ENCODE data around the gene TKT. TPM values are rescaled to one million over a fixed set of nuclear protein-coding genes. Genes with fewer than 3 reads are reported as not detected.
A peak's percentile ranks its signal among the peaks of the same experiment; 100 is the strongest.

Gene TKT
- total RNA-seq, 2 experiments from 2014 or later: 285 to 287 TPM

DNA sequence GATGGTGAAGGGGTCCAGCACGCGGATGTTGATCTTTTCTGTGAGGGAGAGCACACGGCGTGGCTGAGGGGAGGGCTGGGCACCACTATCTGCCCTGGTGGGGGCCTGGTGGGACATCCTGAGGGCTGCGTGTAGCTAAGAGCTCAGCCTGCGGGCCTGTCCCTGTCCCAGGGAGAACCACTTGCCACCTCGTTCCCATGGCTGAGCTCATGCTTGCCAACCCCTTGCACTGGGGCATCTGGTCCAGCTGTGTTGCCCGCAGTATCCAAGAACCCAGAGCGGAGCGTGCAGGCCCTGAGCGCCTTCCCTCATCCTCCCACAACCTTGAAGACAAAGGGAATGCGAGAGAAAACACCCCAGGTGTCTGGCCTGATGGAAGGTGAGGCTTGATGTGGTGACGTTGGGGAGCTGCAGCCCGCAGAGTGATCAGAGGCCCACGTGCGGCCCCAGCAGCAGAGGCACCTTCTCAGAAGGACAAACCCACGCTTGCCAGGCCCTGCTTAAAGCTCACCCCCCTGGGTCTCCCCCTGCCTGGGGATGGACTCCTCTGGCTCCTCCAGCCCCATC lies 28.9 kb downstream of the TKT start:
- H3K9me3 Mint-ChIP-seq: no peaks in the 10 kb centered on the region
- H3K36me3 Mint-ChIP-seq: peaks cover 15% of the 10 kb centered on the region
- H3K4me3 Mint-ChIP-seq: no peak overlapping the region
- H3K4me1 Mint-ChIP-seq: no peaks in the 10 kb centered on the region
- H3K27me3 Mint-ChIP-seq: no peaks in the 10 kb centered on the region
- no peak overlapping the region for H3K27ac Mint-ChIP-seq
- no peak for DNase-seq

DNA sequence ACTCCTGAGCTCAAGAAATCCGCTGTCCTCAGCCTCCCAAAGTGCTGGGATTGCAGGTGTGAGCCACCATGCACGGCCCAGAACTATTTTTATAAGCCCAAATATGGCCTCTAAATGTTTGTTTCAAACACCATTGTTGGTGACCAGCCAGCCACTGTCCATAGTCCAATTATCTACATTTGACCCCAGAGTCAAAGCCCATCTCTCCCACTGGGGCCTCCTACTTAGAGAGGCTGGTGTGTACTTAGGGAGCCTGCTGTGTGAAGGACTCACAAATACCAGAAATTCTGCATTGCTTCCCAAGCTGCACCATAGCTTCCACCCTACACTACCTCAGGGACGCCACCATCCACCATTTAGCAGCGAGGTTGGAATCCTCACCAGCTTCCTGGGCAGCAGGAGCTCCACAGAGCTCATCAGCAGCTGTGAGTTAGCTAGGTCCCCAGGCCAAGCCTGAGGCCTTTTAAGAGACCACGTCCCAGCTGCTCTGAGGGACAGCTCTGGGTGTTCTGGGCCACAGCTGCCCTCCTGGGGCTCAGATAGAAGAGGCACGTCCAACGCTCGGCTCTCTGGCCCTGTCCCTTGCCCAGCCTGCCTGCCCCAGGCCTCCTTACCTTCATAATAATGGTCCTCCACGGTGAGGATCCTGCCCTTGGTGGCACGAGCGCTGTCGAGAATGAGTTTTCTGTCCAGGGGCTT lies 29.5 kb downstream of the TKT start:
- Mint-ChIP-seq H3K9me3 (no peaks in the 10 kb centered on the region), H3K27ac (no peak overlapping the region), H3K36me3 (peaks cover 15% of the 10 kb centered on the region), H3K4me1 (no peaks in the 10 kb centered on the region), H3K27me3 (no peaks in the 10 kb centered on the region), H3K4me3 (no peak overlapping the region)
- no peak for DNase-seq

DNA sequence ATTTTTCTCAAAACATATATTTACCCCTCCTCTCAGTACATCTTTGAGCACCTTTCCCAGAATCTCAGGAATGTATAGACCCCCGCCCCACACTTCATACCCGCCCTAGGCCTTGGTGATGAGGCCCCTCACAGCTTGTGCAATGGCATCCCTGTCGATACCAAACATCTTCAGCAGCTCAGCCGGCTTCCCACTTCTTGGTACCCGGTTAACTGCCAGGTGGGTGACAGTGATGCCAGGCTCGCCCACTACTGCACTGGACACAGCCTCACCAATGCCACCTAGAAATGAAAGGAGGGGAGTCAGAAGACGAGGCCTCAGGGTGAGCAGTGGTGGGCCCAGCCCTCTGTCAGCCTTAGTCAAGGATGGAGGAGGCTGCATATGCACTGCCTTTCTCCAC lies 30.2 kb downstream of the TKT start:
- Mint-ChIP-seq H3K9me3 (no peaks in the 10 kb centered on the region), H3K4me3 (no peak overlapping the region), H3K4me1 (no peaks in the 10 kb centered on the region), H3K27ac (no peak overlapping the region), H3K27me3 (no peaks in the 10 kb centered on the region), H3K36me3 (peaks cover 15% of the 10 kb centered on the region)
- DNase-seq: no peak

DNA sequence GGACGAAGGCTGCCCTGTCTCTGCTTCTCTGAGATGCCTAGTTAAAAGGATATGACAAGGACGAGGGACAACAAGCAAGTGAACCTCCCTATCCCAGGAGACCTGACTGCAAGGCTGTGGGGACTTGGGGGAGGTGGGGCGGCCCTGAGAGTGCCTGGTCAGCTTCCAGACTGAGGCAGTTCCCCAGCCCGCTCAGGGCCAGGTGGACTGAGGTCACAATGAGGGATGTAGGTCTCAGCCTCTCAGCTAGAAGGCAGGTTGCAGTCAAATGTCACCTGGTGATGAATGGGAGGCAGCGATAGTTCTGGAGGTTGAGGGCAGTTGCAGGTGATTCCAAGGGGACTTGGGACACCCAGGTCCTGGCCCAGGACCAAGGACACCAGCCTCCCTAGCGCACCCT lies 30.6 kb downstream of the TKT start:
- H3K27ac Mint-ChIP-seq: no peak overlapping the region

DNA sequence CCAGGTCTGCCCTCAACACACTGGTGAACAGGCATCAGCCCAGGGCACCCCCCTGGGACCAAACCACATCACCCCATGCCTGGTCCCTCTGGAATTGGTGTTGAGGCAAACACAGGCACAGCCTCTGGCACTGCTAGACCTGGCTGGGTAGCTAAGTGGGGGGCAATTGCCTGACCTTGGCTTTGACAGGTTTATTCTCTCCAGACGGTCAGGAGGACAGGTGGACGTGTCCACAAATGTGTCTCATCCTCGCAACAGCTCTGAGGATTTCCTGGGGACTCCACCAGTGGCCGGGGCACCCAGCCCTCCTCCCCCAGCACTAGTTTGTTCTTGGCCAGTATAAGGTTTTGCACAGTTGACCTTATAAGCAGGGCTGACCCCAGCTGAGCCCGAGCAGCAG lies 31.3 kb downstream of the TKT start:
- no peaks in the 10 kb centered on the region for H3K4me1 Mint-ChIP-seq
- DNase-seq: no peak
- H3K36me3 Mint-ChIP-seq: peaks cover 12% of the 10 kb centered on the region
- no peaks in the 10 kb centered on the region for H3K27me3 Mint-ChIP-seq
- H3K27ac Mint-ChIP-seq: no peak overlapping the region
- H3K9me3 Mint-ChIP-seq: no peaks in the 10 kb centered on the region
- H3K4me3 Mint-ChIP-seq: no peak overlapping the region

More for the DNA sequence above, 30.6 kb downstream of the TKT start:
- H3K36me3 Mint-ChIP-seq: peaks cover 12% of the 10 kb centered on the region
- H3K27me3 Mint-ChIP-seq: no peaks in the 10 kb centered on the region
- DNase-seq: no peak
- H3K4me1 Mint-ChIP-seq: no peaks in the 10 kb centered on the region
- H3K9me3 Mint-ChIP-seq: no peaks in the 10 kb centered on the region
- no peak overlapping the region for H3K4me3 Mint-ChIP-seq

DNA sequence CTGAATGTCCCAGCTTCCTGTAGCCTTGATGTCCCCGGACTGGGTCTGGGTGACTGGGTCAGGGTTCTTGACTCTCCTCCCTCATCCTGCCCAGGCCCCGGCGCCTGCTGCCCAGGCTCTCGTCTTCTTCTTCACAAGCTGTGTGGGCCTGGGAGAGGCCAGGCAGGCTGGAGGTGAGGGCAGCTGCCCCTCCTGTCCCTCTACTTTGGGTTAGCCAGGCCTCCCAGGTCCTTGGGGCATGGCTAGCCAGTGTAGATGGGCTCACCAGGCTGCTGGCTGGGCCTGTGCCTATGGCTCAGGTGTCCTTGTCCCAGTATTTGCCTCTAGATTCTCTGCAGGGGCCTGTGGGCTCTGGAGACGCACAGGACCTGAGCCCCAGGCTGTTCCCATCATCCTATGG lies 31.8 kb downstream of the TKT start:
- H3K36me3 Mint-ChIP-seq: peaks cover 12% of the 10 kb centered on the region
- peak overlapping the region; percentile 56 for H3K27ac Mint-ChIP-seq
- no peak overlapping the region for H3K4me3 Mint-ChIP-seq
- no peaks in the 10 kb centered on the region for H3K27me3 Mint-ChIP-seq
- H3K4me1 Mint-ChIP-seq: no peaks in the 10 kb centered on the region
- no peak for DNase-seq
- H3K9me3 Mint-ChIP-seq: no peaks in the 10 kb centered on the region

DNA sequence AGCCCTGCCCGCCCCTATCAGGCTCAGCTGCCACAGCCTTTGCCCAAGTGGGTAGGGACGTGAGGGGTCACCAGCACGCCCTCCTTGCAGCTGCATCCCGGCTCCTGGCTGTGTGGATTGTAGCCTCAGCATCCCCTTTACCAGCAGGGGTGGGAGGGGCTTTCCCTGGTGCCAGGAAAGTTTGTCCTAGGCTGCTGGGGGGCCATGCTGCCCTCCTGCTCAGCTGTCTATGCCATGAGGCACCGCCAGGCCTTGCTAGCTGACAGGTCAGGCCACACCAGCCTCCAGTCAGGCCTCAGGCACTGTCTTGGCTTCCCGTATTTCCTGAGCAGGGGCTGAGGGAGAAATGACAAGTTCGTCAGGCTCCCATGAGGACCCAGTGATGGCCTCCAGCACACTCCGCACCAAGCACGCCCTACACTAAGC lies 32.3 kb downstream of the TKT start:
- Mint-ChIP-seq H3K27me3 (no peaks in the 10 kb centered on the region), H3K9me3 (no peaks in the 10 kb centered on the region), H3K27ac (no peak overlapping the region), H3K4me1 (no peaks in the 10 kb centered on the region), H3K36me3 (peaks cover 12% of the 10 kb centered on the region), H3K4me3 (no peak overlapping the region)
- no peak for DNase-seq

DNA sequence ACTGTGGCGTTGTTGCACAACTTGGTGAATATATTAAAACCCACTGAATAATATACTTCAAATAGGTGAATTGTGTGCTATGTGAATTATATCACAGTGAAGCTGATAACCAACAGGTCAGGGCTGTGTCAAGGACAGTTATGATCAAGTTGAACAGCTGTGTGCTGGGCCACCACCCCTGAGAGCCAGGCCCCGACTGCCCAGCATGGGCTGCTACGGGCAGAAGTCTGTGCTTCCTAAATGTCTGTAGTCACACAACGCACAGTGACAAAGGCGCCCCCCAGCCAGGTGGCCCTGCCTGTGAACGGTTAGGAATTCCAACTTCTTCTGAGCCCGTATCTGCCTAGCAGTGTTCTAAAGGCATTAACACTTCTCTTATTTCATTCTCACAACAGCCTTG lies 32.8 kb downstream of the TKT start:
- DNase-seq: no peak
- Mint-ChIP-seq H3K4me3 (no peak overlapping the region), H3K4me1 (no peaks in the 10 kb centered on the region), H3K36me3 (peaks cover 12% of the 10 kb centered on the region), H3K9me3 (no peaks in the 10 kb centered on the region), H3K27me3 (no peaks in the 10 kb centered on the region), H3K27ac (no peak overlapping the region)

DNA sequence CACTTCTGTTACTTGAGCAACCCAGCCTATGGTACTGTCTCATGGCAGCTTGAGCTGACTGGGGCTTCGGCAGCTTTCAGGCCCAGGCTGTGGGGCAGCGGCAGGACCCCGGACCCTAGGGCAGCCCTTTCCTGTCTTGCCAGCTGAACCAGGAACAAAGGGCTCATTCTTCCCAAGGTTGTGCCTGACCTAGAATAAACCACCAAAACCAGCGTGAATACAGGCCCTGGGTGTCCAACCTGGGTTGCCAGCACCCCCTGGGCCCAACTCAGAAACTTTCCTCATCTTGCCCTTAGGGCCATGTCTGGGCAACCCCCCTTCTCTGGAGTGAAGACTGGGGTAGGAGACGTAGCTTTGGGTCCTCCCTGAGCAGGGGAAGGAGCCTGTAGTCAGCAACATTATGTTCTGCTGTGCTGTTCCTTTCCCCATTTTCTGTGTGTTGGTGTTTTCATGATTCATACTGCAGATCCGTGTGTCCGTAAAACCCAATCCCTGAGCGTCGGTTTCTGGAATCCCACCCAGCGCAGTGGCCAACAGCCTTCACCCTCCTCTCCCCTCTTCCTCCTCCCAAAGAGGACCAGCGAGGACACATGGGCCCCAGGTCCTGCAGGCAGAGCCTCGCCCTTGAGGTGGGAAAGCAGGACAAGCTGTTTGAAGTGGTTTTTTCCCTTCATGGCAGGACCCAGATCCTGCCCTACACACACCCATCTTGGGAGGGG lies 33.5 kb downstream of the TKT start:
- H3K27me3 Mint-ChIP-seq: no peaks in the 10 kb centered on the region
- H3K9me3 Mint-ChIP-seq: no peaks in the 10 kb centered on the region
- no peak overlapping the region for H3K4me3 Mint-ChIP-seq
- peaks cover 10% of the 10 kb centered on the region for H3K36me3 Mint-ChIP-seq
- H3K4me1 Mint-ChIP-seq: no peaks in the 10 kb centered on the region
- no peak for DNase-seq
- peak overlapping the region; percentile 40 for H3K27ac Mint-ChIP-seq

DNA sequence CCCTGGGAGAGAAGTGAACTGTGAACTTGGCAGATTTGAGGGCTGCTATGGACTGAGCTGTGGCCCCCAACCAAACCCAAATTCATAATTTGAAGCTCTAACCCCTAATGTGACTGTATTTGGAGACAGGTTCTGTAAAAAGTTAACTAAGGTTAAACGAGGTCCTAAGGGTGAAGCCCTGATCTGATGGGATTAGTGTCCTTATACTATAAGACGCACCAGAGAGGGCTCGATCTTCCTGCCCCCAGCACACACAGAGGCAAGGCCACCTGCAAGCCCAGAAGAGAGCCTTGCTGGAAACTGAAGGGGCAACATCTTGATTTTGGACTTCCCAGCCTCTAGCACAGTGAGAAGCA lies 34.0 kb downstream of the TKT start:
- Mint-ChIP-seq H3K4me3 (no peak overlapping the region), H3K27ac (no peak overlapping the region), H3K9me3 (no peaks in the 10 kb centered on the region), H3K27me3 (no peaks in the 10 kb centered on the region), H3K4me1 (no peaks in the 10 kb centered on the region), H3K36me3 (peaks cover 9% of the 10 kb centered on the region)
- DNase-seq: no peak

DNA sequence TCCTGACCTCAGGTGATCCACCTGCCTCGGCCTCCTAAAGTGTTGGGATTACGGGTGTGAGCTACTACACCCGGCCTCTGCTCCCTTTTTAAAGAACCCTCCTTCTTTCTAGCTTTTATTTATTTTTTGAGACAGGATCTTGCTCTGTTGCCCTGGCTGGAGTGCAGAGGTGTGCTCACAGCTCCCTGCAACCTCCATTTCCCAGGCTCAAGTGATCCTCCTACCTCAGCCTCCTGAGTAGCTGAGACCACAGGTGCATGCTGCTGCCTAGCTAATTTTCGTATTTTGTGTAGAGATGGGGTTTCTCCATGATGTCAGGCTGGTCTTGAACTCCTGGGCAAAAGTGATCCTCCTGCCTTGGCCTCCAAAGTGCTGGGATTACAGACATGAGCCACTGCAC lies 34.5 kb downstream of the TKT start:
- H3K4me1 Mint-ChIP-seq: no peaks in the 10 kb centered on the region
- no peak overlapping the region for H3K27ac Mint-ChIP-seq
- no peaks in the 10 kb centered on the region for H3K27me3 Mint-ChIP-seq

DNA sequence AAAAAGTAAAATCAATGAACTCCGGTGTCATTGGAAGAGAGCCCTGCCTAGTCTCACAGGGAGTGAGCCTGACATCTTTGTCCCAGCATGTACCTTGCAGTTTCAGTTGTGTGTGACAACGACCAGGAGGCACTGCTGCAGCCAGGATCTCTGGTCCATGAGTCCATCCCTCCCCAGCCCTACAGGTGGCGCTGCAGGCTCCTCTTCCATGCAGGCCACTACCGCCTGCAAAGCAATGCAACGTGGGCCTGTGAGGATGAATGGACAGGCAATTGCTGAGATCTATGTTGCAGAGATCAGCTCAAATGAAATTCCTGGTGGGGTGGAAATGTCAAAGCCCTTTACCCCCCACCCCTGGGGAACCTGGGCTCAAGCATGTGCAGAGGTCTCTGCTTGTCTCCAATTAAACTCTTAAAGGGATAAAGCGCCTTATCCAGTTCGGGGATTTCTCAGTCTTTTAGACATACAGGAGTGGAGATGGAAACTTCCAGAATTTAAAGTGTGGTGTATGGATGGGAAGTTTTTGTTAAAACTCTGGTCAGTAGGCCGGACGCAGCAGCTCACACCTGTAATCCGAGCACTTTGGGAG lies 35.8 kb downstream of the TKT start:
- Mint-ChIP-seq H3K27ac (no peak overlapping the region), H3K9me3 (no peaks in the 10 kb centered on the region), H3K4me3 (no peak overlapping the region), H3K27me3 (no peaks in the 10 kb centered on the region), H3K36me3 (peaks cover 6% of the 10 kb centered on the region), H3K4me1 (no peaks in the 10 kb centered on the region)
- DNase-seq: peak; percentile 84

More for the DNA sequence above, 34.5 kb downstream of the TKT start:
- Mint-ChIP-seq H3K9me3 (no peaks in the 10 kb centered on the region), H3K36me3 (peaks cover 6% of the 10 kb centered on the region), H3K4me3 (no peak overlapping the region)
- DNase-seq: no peak

DNA sequence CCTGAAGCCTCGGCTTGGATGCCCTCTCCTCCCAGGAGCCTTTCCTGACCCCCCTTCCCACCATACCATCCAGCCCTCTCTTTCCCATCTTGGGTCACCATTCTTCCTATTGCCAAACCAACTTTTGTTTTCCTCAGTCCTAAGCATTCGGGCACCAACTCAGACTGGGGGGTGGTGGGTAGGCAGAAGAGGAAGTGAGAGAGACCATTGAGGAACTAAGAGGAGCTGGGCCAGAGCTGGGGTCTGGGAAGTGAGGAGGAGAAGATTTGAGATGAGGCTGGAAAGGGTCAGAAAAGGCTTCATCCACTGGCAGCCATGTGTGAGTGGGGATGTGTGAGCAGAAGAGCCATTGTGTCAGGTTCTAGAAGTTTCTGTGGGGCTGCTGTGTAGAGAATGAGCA lies 37.7 kb downstream of the TKT start:
- no peaks in the 10 kb centered on the region for H3K36me3 Mint-ChIP-seq
- no peak overlapping the region for H3K27ac Mint-ChIP-seq
- H3K27me3 Mint-ChIP-seq: no peaks in the 10 kb centered on the region
- no peaks in the 10 kb centered on the region for H3K9me3 Mint-ChIP-seq
- no peak for DNase-seq
- no peak overlapping the region for H3K4me3 Mint-ChIP-seq
- no peaks in the 10 kb centered on the region for H3K4me1 Mint-ChIP-seq

DNA sequence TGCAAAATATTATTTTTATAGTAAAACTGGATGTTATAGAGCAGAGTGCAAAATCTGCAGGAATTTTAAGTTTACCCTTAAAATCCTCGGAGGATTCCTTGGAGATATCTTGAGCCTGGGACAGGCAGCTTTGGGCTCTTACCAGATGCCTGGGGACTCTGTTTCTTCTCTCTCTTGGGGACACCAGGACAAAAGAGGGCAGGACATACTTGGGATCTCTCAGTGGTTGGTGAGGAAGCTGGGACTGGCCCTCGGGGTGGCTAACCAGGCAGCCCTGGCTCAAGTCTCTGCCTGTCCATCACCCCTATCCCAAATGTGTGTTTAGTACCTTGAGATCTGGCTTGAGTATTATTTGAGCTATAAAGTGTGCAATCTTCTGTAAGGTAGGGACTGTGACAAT lies 38.6 kb downstream of the TKT start:
- Mint-ChIP-seq H3K27me3 (no peaks in the 10 kb centered on the region), H3K4me3 (no peak overlapping the region), H3K27ac (no peak overlapping the region), H3K4me1 (no peaks in the 10 kb centered on the region), H3K36me3 (no peaks in the 10 kb centered on the region), H3K9me3 (no peaks in the 10 kb centered on the region)
- DNase-seq: no peak

DNA sequence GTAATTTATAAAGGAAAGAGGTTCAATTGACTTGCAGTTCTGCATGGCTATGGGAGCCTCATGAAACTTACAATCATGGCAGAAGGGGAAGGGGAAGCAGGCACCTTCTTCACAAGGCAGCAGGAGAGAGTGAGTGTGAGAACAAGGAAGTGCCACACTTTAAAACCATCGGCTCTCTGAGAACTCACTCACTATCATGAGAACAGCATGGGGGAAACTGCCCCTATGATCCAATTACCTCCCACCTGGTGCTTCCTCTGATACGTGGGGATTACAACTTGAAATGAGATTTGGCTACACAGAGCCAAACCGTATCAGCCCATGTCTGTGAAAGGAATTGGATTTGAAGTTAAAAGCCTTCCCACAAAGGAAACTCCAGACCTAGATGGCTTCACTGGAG lies 39.1 kb downstream of the TKT start:
- H3K36me3 Mint-ChIP-seq: no peaks in the 10 kb centered on the region
- H3K27ac Mint-ChIP-seq: no peak overlapping the region
- H3K9me3 Mint-ChIP-seq: no peaks in the 10 kb centered on the region
- no peaks in the 10 kb centered on the region for H3K27me3 Mint-ChIP-seq
- H3K4me3 Mint-ChIP-seq: no peak overlapping the region
- no peaks in the 10 kb centered on the region for H3K4me1 Mint-ChIP-seq
- no peak for DNase-seq

All from activated naive CD8-positive, alpha-beta T cell treated with anti-CD3 and anti-CD28 coated beads for 36 hours (primary cell).